Germinal center (tissue), 1 donor: Measurements from ENCODE around the gene RBM23.
A peak's percentile ranks its signal among the peaks of the same experiment; 100 is the strongest.
"Not testable (repeated sequence)": the region's sequence is repeated elsewhere in the genome, so short reads cannot be mapped to it uniquely, and the experiment has no call there.

ENCODE experiments used
- DNase-seq: peaks from one replicate; pipeline ENCODE4 v3.0.0; 2012; ENCODE audit warnings: mixed read lengths, low spot score

The RBM23 gene

DNA sequence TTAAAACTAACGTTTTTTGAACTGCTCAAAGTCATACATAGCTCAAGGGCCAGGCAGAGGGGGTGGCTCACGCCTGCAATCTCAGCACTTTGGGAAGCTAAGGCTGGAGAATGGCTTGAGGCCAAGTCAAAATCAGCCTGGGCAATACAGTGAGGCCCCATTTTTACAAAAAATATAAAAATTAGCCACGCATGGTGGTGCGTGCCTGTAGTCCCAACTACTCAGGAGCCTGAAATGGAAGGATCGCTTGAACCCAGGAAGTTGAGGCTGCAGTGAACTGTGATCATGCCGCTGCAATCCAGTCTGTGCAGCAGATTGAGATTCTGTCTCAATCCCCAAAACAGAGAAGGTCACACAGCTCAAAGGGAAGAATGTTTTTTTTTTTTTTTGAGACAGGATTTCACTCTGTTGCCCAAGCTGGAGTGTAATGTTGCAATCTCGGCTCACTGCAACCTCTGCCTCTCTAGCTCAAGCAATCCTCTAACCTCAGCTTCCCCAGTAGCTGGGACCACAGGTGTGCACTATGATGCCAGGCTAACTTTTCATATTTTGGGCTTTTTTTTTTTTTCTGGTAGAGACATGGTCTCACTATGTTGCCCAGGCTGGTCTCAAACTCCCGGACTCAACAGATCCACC, 2.9 kb downstream of the RBM23 start:
- no peak for DNase-seq

DNA sequence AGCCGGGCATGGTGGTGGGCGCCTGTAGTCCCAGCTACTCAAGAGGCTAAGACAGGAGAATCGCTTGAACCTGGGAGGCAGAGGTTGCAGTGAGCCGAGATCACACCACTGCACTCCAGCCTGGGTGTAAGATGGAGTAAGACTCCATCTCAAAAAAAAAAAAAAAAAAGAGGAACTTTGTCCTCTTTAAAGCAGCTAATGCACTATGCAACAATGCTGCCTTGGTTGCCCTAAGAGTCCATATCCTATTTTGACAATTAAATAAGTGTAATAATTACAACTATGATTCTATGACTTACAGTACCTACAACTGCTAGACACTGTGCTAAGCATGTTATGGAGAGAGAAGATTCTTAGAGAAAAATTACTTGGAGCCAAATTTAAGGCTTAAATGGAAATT, 4.1 kb downstream of the RBM23 start:
- DNase-seq = not testable (repeated sequence)

DNA sequence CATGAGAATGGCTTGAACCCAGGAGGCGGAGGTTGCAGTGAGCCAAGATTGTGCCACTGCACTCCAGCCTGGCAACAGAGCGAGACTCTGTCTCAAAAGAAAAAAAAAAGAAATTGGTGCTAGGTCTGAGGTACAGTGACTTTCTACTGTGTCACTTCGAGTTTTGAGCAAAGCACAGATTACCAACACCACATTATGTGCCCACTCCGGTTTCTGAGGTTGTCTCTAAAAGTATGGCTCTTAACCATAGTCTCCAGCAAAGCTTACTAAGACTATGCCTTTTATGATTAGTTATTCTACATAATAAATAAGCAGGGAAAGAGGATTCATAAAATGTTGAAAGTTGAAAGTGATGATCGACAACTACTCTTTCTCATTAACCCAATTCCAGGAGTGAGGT, 8.0 kb downstream of the RBM23 start:
- DNase-seq = no peak

GRCh38 chr14:22908601-22909000, 10.3 kb downstream of the RBM23 start:
- no peak for DNase-seq

DNA sequence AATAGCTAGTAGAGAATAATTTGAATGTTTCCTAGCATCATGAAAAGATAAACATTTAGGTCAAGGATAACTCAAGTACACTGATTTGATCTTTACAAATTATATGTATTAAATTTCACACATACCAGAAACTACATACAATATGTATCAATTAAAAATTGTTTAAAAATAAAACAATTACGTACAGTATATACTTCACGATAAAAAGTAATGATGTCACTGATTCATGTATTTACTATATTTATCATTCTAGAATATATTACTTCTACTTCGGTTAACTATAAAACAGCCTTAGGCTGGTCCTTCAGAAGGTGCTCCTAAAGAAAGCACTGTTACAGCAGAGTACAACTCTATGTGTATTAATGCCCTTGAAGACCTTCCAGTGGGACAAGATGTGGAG, 11.5 kb downstream of the RBM23 start:
- DNase-seq = no peak

GRCh38 chr14:22906073-22906472, 12.9 kb downstream of the RBM23 start:
- DNase-seq = no peak

DNA sequence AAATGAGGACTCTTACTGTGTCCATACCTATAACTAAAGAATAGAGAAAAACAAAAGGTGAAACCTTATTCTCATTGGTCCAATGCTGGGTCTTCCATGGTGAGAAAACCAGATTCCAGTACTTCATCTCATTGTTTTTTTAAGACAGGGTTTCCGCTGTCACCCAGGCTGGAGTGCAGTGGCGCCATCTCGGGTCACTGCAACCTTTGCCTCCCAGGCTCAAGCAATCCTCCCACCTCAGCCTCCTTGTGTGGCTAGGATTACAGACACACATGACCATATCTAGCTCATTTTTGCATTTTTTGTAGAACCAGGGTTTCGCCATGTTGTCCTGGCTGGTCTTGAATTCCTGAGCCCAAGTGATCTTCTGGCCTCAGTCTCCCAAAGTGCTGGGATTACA, 13.3 kb downstream of the RBM23 start:
- DNase-seq = no peak

DNA sequence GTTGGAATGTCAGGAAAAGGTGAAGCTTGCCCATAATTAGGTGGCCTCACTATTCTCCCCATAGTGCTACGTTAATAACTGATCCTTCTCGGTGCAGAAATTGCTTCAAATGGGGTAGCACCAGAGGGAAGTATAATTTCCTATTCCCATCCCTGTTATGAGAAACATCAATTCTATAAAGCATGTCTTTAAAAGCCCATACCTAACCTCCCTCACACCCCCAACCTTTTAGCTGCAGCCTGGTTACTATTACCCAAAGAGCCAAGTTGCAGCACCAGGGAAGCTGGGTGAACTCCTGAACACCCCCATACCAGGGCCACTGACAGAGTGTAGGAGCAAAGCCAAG, 15.2 kb downstream of the RBM23 start:
- no peak for DNase-seq

- DNase-seq = no peak
These were observed 17.1 kb downstream of the RBM23 start for GRCh38 chr14:22901799-22902198.

DNA sequence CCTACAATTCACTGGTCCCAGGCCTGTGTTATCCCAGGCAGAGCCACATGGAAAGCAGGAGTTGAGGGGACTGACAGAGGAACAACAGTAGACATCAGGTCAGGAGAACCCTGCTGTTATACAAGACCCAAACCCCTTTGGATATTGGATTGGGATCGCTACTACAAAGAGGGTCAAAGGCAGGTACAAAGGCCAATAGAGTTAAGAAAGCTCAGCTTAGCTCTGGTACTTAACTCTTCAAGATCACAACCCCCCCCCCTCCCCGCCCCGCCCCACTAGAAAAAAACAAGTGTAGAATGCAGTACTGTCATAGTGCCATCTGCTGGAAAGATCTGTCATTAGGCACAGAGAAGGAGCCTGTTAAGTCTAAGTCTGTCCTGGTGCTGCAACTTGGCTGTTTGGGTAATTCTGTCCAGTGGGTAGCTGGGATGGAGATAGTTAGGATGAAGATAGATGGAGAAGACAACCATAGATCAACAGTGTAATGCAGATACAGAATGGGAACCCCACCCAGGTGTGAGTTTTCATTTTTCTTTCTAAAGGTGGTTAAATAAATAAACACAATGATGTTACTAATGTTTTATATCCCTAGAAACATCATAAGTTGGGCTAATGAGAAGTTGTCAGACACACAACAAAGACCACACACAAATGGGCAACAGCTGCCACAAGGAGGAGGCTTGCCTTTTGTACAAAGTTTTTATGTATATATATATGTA, 18.7 kb downstream of the RBM23 start:
- DNase-seq = peak; percentile 68

GRCh38 chr14:22898302-22899090, 20.5 kb downstream of the RBM23 start:
- no peak for DNase-seq

- DNase-seq = no peak
These were observed 21.6 kb downstream of the RBM23 start for GRCh38 chr14:22897357-22897756.

DNA sequence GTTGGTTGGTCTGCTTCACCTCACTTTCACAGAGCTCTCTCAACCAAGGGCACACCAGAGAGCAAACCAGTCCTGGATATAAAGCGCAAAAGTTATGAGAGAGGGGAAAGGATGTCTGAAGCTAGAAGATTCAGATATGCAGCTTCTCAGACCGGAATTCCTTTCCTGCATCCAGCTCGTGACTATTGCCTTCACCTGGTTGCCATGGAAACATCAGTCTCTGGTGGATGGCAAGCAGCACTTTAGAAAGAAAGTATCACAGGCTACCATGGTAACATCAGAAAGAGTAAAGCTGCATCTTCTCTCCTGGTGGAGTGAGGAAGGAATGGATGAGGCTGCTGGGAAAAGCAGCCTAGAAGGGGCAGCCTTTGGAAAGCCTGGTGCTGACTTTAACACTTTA, 22.2 kb downstream of the RBM23 start:
- DNase-seq = no peak

DNA sequence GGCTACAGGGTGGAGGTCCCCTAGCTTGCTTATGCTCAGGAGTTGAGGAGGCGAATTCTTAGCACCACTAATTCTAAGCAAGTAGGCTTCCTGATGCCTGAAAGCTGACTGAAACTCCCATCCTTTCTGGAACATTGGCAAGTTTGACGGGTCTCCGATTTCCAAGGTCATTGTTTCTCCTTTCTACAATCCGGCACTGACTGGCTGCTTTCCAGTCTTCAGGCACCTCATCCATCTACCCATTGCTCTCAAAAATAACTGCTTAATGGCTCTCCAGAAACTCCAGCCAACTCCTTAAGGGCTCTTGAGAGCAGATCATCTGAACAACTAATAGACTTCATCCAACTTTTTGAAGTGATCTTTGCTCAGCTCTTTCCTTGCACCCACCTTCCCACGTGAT, 22.6 kb downstream of the RBM23 start:
- DNase-seq = no peak

- DNase-seq = no peak
These were observed 23.5 kb downstream of the RBM23 start for GRCh38 chr14:22895402-22895801.

DNA sequence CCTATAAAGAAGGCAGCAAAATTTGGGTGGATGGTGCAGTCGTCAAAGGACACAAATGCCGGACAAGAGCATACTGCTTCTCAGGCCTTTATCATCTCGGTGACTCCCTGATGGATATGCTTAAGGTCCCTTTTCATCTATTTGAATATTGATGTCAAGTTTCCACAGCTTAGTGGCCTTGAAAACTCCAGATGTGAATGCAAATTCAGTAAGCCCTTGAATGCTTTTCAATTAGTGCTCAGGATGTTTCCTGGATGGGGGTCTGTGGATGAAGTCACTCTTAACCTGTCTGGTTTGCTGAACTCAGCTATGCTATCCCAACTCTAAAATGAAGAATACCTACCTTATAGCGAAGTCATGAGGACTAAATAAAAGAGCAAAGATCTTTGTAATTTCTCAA, 25.2 kb downstream of the RBM23 start:
- no peak for DNase-seq

GRCh38 chr14:22892488-22892887, 26.5 kb downstream of the RBM23 start:
- no peak for DNase-seq

- no peak for DNase-seq
These were observed 28.5 kb downstream of the RBM23 start for GRCh38 chr14:22890416-22890815.

GRCh38 chr14:22888662-22889061, 30.3 kb downstream of the RBM23 start:
- no peak for DNase-seq

- peak; percentile 72 for DNase-seq
These were observed 31.0 kb downstream of the RBM23 start for GRCh38 chr14:22887990-22888378.

DNA sequence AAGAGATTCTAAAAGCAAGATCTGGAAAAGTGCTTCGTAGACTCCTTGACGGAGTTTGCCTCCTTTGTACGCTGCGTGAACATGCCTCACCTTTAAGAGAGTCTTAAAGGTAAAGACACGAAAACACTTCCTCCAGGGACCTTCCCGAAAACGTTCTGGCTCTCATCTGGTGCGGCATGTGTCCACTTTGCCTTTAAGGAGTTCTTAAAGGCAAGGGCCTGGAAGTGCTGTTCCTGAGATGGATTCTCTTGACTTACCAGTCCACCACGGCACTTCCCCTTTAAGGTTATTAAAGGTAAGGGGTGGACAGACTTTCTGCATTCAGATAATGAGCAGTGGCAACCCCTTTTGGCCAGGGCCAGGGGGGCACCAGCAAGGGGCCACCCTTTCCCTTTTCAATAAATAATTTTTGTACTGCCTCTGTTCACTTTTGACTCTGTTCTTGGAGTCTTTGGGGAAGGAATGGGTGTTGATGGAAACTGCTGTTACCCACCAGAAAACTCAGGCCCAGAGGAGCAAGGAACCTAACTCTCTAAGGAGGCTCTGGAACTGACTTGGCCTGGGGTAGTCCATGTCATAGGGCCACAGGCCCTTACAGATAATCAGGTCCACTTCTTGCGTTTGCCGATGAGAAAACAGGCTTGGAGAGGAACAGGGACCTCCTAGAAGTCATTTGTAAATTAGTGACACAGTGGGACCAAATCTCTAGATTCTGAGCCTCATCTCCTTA, 31.5 kb downstream of the RBM23 start:
- DNase-seq = no peak

DNA sequence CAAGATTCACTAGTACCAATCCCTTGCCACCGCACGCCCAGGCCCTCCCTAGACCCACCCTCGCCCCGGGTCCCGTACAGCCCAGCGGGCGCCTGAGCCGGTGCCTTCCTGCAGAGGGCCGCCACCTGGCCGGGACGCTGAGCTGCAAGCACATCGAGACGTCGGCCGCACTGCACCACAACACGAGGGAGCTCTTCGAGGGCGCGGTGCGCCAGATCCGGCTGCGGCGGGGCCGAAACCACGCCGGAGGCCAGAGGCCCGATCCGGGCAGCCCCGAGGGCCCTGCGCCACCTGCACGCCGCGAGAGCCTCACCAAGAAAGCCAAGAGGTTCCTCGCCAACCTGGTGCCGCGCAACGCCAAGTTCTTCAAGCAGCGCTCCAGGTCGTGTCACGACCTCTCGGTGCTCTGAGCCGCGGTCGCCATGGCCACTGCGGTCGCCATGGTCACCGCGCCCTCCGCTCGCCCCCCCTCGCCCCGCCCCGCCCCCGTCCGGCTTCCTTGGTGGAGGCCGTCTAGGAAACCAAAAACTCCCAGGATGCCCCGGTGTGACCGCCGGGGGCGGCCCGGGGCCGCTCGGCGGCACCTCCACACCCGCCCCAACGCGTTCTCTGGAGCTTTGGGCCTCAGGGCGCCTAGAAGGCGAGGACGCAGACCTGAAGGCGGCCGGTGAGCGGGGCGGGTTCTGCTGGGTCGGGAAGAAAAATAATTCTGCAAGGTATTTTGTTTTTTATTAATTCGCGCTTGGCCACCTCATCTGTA, 32.3 kb downstream of the RBM23 start:
- peak; percentile 71 for DNase-seq
